ENCODE data around the gene PPP1R27.

Gene PPP1R27

GRCh38 chr17:81834831-81835267, at the start of gene PPP1R27:
Gene PPP1R27, minus strand, starts transcription at chr17:81835050. Its CDS starts 97 bp downstream, at chr17:81834953.
- Mint-ChIP-seq H3K27ac (peak within 1 kb of the TSS; percentile 82), H3K4me3 (peak within 1 kb of the TSS; percentile 78), H3K9me3 (no peaks in the 10 kb centered on the region), H3K27me3 (ENCODE audit: low read depth) (no peaks in the 10 kb centered on the region), H3K4me1 (ENCODE audit: low read depth) (peaks cover 17% of the 10 kb centered on the region), H3K36me3 (ENCODE audit: low read depth) (no peaks in the 10 kb centered on the region)
- no peak for DNase-seq (ENCODE audit: low spot score)

- peaks cover 4% of the 10 kb centered on the region for H3K4me1 Mint-ChIP-seq (ENCODE audit: low read depth)
- no peaks in the 10 kb centered on the region for H3K9me3 Mint-ChIP-seq
- no peak for DNase-seq (ENCODE audit: low spot score)
- H3K27me3 Mint-ChIP-seq (ENCODE audit: low read depth), result no peaks in the 10 kb centered on the region
- H3K4me3 Mint-ChIP-seq, result no peak overlapping the region
- no peak overlapping the region for H3K27ac Mint-ChIP-seq
- H3K36me3 Mint-ChIP-seq (ENCODE audit: low read depth), result peaks cover 56% of the 10 kb centered on the region
These were observed 49.7 kb upstream of the PPP1R27 start for GRCh38 chr17:81884520-81884919.

- Mint-ChIP-seq H3K36me3 (ENCODE audit: low read depth) (peaks cover 33% of the 10 kb centered on the region), H3K4me3 (no peak overlapping the region), H3K9me3 (no peaks in the 10 kb centered on the region), H3K27ac (no peak overlapping the region), H3K4me1 (ENCODE audit: low read depth) (peaks cover 2% of the 10 kb centered on the region), H3K27me3 (ENCODE audit: low read depth) (no peaks in the 10 kb centered on the region)
- no peak for DNase-seq (ENCODE audit: low spot score)
These were observed 44.3 kb upstream of the PPP1R27 start for GRCh38 chr17:81879121-81879520.

- no peaks in the 10 kb centered on the region for H3K27me3 Mint-ChIP-seq (ENCODE audit: low read depth)
- H3K9me3 Mint-ChIP-seq, result no peaks in the 10 kb centered on the region
- no peak overlapping the region for H3K27ac Mint-ChIP-seq
- peaks cover 2% of the 10 kb centered on the region for H3K4me1 Mint-ChIP-seq (ENCODE audit: low read depth)
- H3K4me3 Mint-ChIP-seq, result no peak overlapping the region
- no peak for DNase-seq (ENCODE audit: low spot score)
- peaks cover 33% of the 10 kb centered on the region for H3K36me3 Mint-ChIP-seq (ENCODE audit: low read depth)
These were observed 43.4 kb upstream of the PPP1R27 start for GRCh38 chr17:81878294-81878693.

- Mint-ChIP-seq H3K27ac (no peak overlapping the region), H3K36me3 (ENCODE audit: low read depth) (peaks cover 37% of the 10 kb centered on the region), H3K27me3 (ENCODE audit: low read depth) (no peaks in the 10 kb centered on the region), H3K4me1 (ENCODE audit: low read depth) (peaks cover 7% of the 10 kb centered on the region), H3K9me3 (no peaks in the 10 kb centered on the region), H3K4me3 (no peak overlapping the region)
- no peak for DNase-seq (ENCODE audit: low spot score)
These were observed 42.7 kb upstream of the PPP1R27 start for GRCh38 chr17:81877569-81877968.

- peak; percentile 95 for DNase-seq (ENCODE audit: low spot score)
- H3K9me3 Mint-ChIP-seq, result no peaks in the 10 kb centered on the region
- H3K27ac Mint-ChIP-seq, result peak overlapping the region; percentile 96
- H3K36me3 Mint-ChIP-seq (ENCODE audit: low read depth), result peaks cover 30% of the 10 kb centered on the region
- H3K4me1 Mint-ChIP-seq (ENCODE audit: low read depth), result peaks cover 11% of the 10 kb centered on the region
- H3K4me3 Mint-ChIP-seq, result peak overlapping the region; percentile 83
- H3K27me3 Mint-ChIP-seq (ENCODE audit: low read depth), result no peaks in the 10 kb centered on the region
These were observed 36.8 kb upstream of the PPP1R27 start for GRCh38 chr17:81871387-81872230.

GRCh38 chr17:81870981-81871386, 36.1 kb upstream of the PPP1R27 start, which contains the start of gene ARHGDIA:
Gene ARHGDIA, minus strand, starts transcription at chr17:81871337. Its CDS starts 1,407 bp downstream, at chr17:81869930.
- H3K9me3 Mint-ChIP-seq, result no peaks in the 10 kb centered on the region
- H3K4me3 Mint-ChIP-seq, result peak within 1 kb of the TSS; percentile 90
- no peaks in the 10 kb centered on the region for H3K27me3 Mint-ChIP-seq (ENCODE audit: low read depth)
- H3K36me3 Mint-ChIP-seq (ENCODE audit: low read depth), result peaks cover 30% of the 10 kb centered on the region
- peaks cover 11% of the 10 kb centered on the region for H3K4me1 Mint-ChIP-seq (ENCODE audit: low read depth)
- H3K27ac Mint-ChIP-seq, result peak within 1 kb of the TSS; percentile 96
- DNase-seq (ENCODE audit: low spot score), result no peak

- Mint-ChIP-seq H3K4me3 (peak overlapping the region; percentile 90), H3K4me1 (ENCODE audit: low read depth) (peaks cover 13% of the 10 kb centered on the region), H3K9me3 (no peaks in the 10 kb centered on the region), H3K27me3 (ENCODE audit: low read depth) (no peaks in the 10 kb centered on the region), H3K36me3 (ENCODE audit: low read depth) (peaks cover 30% of the 10 kb centered on the region), H3K27ac (peak overlapping the region; percentile 91)
- peak; percentile 47 for DNase-seq (ENCODE audit: low spot score)
These were observed 35.5 kb upstream of the PPP1R27 start for GRCh38 chr17:81870131-81870980.

GRCh38 chr17:81869221-81870130, 34.6 kb upstream of the PPP1R27 start:
- peaks cover 14% of the 10 kb centered on the region for H3K4me1 Mint-ChIP-seq (ENCODE audit: low read depth)
- H3K9me3 Mint-ChIP-seq, result no peaks in the 10 kb centered on the region
- no peak for DNase-seq (ENCODE audit: low spot score)
- peak overlapping the region; percentile 91 for H3K27ac Mint-ChIP-seq
- H3K27me3 Mint-ChIP-seq (ENCODE audit: low read depth), result no peaks in the 10 kb centered on the region
- peaks cover 34% of the 10 kb centered on the region for H3K36me3 Mint-ChIP-seq (ENCODE audit: low read depth)
- H3K4me3 Mint-ChIP-seq, result peak overlapping the region; percentile 90

GRCh38 chr17:81868674-81869220, 33.9 kb upstream of the PPP1R27 start:
- Mint-ChIP-seq H3K4me3 (no peak overlapping the region), H3K36me3 (ENCODE audit: low read depth) (peaks cover 34% of the 10 kb centered on the region), H3K27me3 (ENCODE audit: low read depth) (no peaks in the 10 kb centered on the region), H3K9me3 (no peaks in the 10 kb centered on the region), H3K4me1 (ENCODE audit: low read depth) (peaks cover 17% of the 10 kb centered on the region), H3K27ac (peak overlapping the region; percentile 63)
- no peak for DNase-seq (ENCODE audit: low spot score)

- Mint-ChIP-seq H3K9me3 (no peaks in the 10 kb centered on the region), H3K4me1 (ENCODE audit: low read depth) (peaks cover 22% of the 10 kb centered on the region), H3K27ac (peak overlapping the region; percentile 70), H3K4me3 (peak overlapping the region; percentile 42), H3K27me3 (ENCODE audit: low read depth) (no peaks in the 10 kb centered on the region), H3K36me3 (ENCODE audit: low read depth) (peaks cover 39% of the 10 kb centered on the region)
- no peak for DNase-seq (ENCODE audit: low spot score)
These were observed 33.3 kb upstream of the PPP1R27 start for GRCh38 chr17:81867991-81868673.

- Mint-ChIP-seq H3K36me3 (ENCODE audit: low read depth) (peaks cover 39% of the 10 kb centered on the region), H3K27me3 (ENCODE audit: low read depth) (no peaks in the 10 kb centered on the region), H3K4me1 (ENCODE audit: low read depth) (peaks cover 22% of the 10 kb centered on the region), H3K9me3 (no peaks in the 10 kb centered on the region), H3K27ac (peak overlapping the region; percentile 46), H3K4me3 (peak overlapping the region; percentile 44)
- no peak for DNase-seq (ENCODE audit: low spot score)
These were observed 32.5 kb upstream of the PPP1R27 start for GRCh38 chr17:81867170-81867990.
